Peyer's patch (tissue), 4 donors: Measurements from ENCODE around the gene ZNF638.

ENCODE experiments used
- CTCF ChIP-seq, 6 experiments: fragments of 450-650 bp in 4 of 6; fragments of 200-600 bp in 2 of 6; sonication (generic) in 1 of 6; IDR thresholded peaks; one replicate each; pipeline ENCODE4 v1.5.1; 2017 to 2019; ENCODE audit warnings: antibody characterized with exemption in 6 of 6, mild to moderate bottlenecking in 3 of 6, moderate library complexity in 1 of 6
- POLR2A ChIP-seq, 2 donors: fragments of 450-650 bp; IDR thresholded peaks; one replicate each; pipeline ENCODE4 v1.5.1; 2017; ENCODE audit warnings: antibody characterized with exemption in 2 of 2, mild to moderate bottlenecking in 2 of 2, moderate library complexity in 2 of 2

- TF ChIP-seq POLR2A (IDR thresholded peaks at IDR 0.05) (no peak), CTCF (IDR thresholded peaks at IDR 0.05) (no peak)
These were observed 151.7 kb downstream of the ZNF638 start for GRCh38 chr2:71483246-71483645.
